ENCODE data around the gene ACKR4.

- TF ChIP-seq CTCF (IDR thresholded peaks at IDR 0.05) (no peak), POLR2A (IDR thresholded peaks at IDR 0.05) (no peak)
Measured at GRCh38 chr3:132622761-132623160, 25.7 kb downstream of the ACKR4 start.

All from right lobe of liver (tissue), 4 donors.